ENCODE measurements around the gene MEIOSIN. TPM values are rescaled to one million over a fixed set of nuclear protein-coding genes. Genes with fewer than 3 reads are reported as not detected.
"Not testable (repeated sequence)": the region's sequence is repeated elsewhere in the genome, so short reads cannot be mapped to it uniquely, and the experiment has no call there.

Gene MEIOSIN
- total RNA-seq, 1 donor from 2014 or later, result not detected

GRCh38 chr19:45717131-45717982 lies 15.9 kb upstream of the MEIOSIN start:
- no peak for FAIRE-seq
- DNase-seq (ENCODE audit: low read depth), result peak; percentile 93
- peak; percentile 18 for TF ChIP-seq CTCF (IDR thresholded peaks at IDR 0.05; ENCODE audit: insufficient read depth, low read length, severe bottlenecking)
- H3K4me3 ChIP-seq (ENCODE audit: low read depth, low read length), result peak overlapping the region; percentile 48
- H3K27me3 ChIP-seq (ENCODE audit: control insufficient read depth, insufficient read depth, low read length), result no peaks in the 10 kb centered on the region
- peaks cover 12% of the 10 kb centered on the region for H3K36me3 ChIP-seq (ENCODE audit: control insufficient read depth, insufficient read depth, low read length)

- FAIRE-seq (no peak), DNase-seq (ENCODE audit: low read depth) (no peak)
- H3K36me3 ChIP-seq (ENCODE audit: control insufficient read depth, insufficient read depth, low read length), result peaks cover 6% of the 10 kb centered on the region
- H3K4me3 ChIP-seq (ENCODE audit: low read depth, low read length), result peak overlapping the region; percentile 48
- no peaks in the 10 kb centered on the region for H3K27me3 ChIP-seq (ENCODE audit: control insufficient read depth, insufficient read depth, low read length)
- TF ChIP-seq CTCF (IDR thresholded peaks at IDR 0.05; ENCODE audit: insufficient read depth, low read length, severe bottlenecking), result no peak
Measured at GRCh38 chr19:45717983-45718650, 15.1 kb upstream of the MEIOSIN start.

GRCh38 chr19:45720065-45720464 lies 13.2 kb upstream of the MEIOSIN start:
- not testable (repeated sequence) for FAIRE-seq; DNase-seq (ENCODE audit: low read depth); H3K4me3 ChIP-seq (ENCODE audit: low read depth, low read length); H3K36me3 ChIP-seq (ENCODE audit: control insufficient read depth, insufficient read depth, low read length); H3K27me3 ChIP-seq (ENCODE audit: control insufficient read depth, insufficient read depth, low read length)

GRCh38 chr19:45728683-45729082 lies 4.6 kb upstream of the MEIOSIN start:
- H3K4me3 ChIP-seq (ENCODE audit: low read depth, low read length); DNase-seq (ENCODE audit: low read depth); H3K27me3 ChIP-seq (ENCODE audit: control insufficient read depth, insufficient read depth, low read length); FAIRE-seq; H3K36me3 ChIP-seq (ENCODE audit: control insufficient read depth, insufficient read depth, low read length): not testable (repeated sequence)

- peaks cover 1% of the 10 kb centered on the region for H3K36me3 ChIP-seq (ENCODE audit: control insufficient read depth, insufficient read depth, low read length)
- FAIRE-seq, result no peak
- peak; percentile 60 for DNase-seq (ENCODE audit: low read depth)
- H3K4me3 ChIP-seq (ENCODE audit: low read depth, low read length), result peak overlapping the region; percentile 70
- no peak for TF ChIP-seq CTCF (IDR thresholded peaks at IDR 0.05; ENCODE audit: insufficient read depth, low read length, severe bottlenecking)
- no peaks in the 10 kb centered on the region for H3K27me3 ChIP-seq (ENCODE audit: control insufficient read depth, insufficient read depth, low read length)
Measured at GRCh38 chr19:45729800-45730290, 3.4 kb upstream of the MEIOSIN start.

GRCh38 chr19:45730368-45731288 lies 2.6 kb upstream of the MEIOSIN start, which contains the start of gene FBXO46:
Gene FBXO46, minus strand, starts transcription at chr19:45730896. Its CDS starts 17,401 bp downstream, at chr19:45713495.
- peaks cover 1% of the 10 kb centered on the region for H3K36me3 ChIP-seq (ENCODE audit: control insufficient read depth, insufficient read depth, low read length)
- FAIRE-seq (peak; percentile 88), DNase-seq (ENCODE audit: low read depth) (peak; percentile 97)
- H3K27me3 ChIP-seq (ENCODE audit: control insufficient read depth, insufficient read depth, low read length), result no peaks in the 10 kb centered on the region
- peak; percentile 28 for TF ChIP-seq CTCF (IDR thresholded peaks at IDR 0.05; ENCODE audit: insufficient read depth, low read length, severe bottlenecking)
- peak within 1 kb of the TSS; percentile 70 for H3K4me3 ChIP-seq (ENCODE audit: low read depth, low read length)
